Prostate gland (tissue), 2 donors: ENCODE measurements around the gene TCP11L1. TPM values are rescaled to one million over a fixed set of nuclear protein-coding genes. Genes with fewer than 3 reads are reported as not detected.
"Not testable (repeated sequence)": the region's sequence is repeated elsewhere in the genome, so short reads cannot be mapped to it uniquely, and the experiment has no call there.

Experiments used
- DNase-seq: peaks from one replicate; pipeline ENCODE4 v3.0.0-alpha.2; 2019; ENCODE audit warnings: low spot score
- H3K27ac ChIP-seq, 2 donors: fragments of 200-600 bp; sonication (generic); 2 replicates each; pipeline ENCODE4 v1.5.1; 2017 to 2019
- H3K27me3 ChIP-seq: fragments of 200-600 bp; sonication (generic); replicated peaks from 2 replicates; pipeline ENCODE4 v1.5.1; 2019; ENCODE audit not compliant: insufficient read depth
- H3K36me3 ChIP-seq, 2 donors: fragments of 200-600 bp; sonication (generic); 1 replicate in 1 of 2; 2 replicates in 1 of 2; pipeline versions ENCODE4 v1.5.1 to v1.8.1; 2017 to 2019
- H3K4me1 ChIP-seq: fragments of 200-600 bp; sonication (generic); replicated peaks from 2 replicates; pipeline ENCODE4 v1.5.1; 2019
- H3K4me3 ChIP-seq, 2 donors: fragments of 200-600 bp; sonication (generic); 2 replicates each; pipeline ENCODE4 v1.5.1; 2017 to 2019
- H3K9me3 ChIP-seq: fragments of 200-600 bp; sonication (generic); 2 replicates; pipeline ENCODE4 v1.5.1; 2017
- CTCF ChIP-seq, 4 experiments: fragments of 200-600 bp in 2 of 4; fragments of 450-650 bp in 2 of 4; sonication (generic) in 2 of 4; IDR thresholded peaks; 1 replicate in 3 of 4; 2 replicates in 1 of 4; pipeline ENCODE4 v1.5.1; 2016 to 2019; ENCODE audit warnings: antibody characterized with exemption in 4 of 4, mild to moderate bottlenecking in 2 of 4, moderate library complexity in 2 of 4
- POLR2A ChIP-seq: fragments of 450-650 bp; IDR thresholded peaks from one replicate; pipeline ENCODE4 v1.6.1; 2016; ENCODE audit warnings: antibody characterized with exemption, mild to moderate bottlenecking
- POLR2AphosphoS5 ChIP-seq: sonication (generic); formaldehyde crosslinking; IDR thresholded peaks from one replicate; pipeline ENCODE4 v1.6.1; 2017; ENCODE audit warnings: antibody characterized with exemption
- WGBS: methylation state at CpG from one replicate; pipeline ENCODE4 v1.1.5; 2018; 5-methylcytosine and 5-hydroxymethylcytosine counted together
- intact Hi-C: fragments of 100-400 bp; cut with DNase I; formaldehyde crosslinking; loops from one replicate; pipeline ENCODE4 v1.14.2; 2022
- total RNA-seq, 2 donors: library from RNA; depleted of rRNA; stranded (reverse); fragments of >200 nt; gene quantifications; one replicate each; pipeline ENCODE4 v1.1.0, GENCODE V29; 2016

TCP11L1 gene
- total RNA-seq, 2 donors from 2014 or later = 15.3 to 27.1 TPM

- no peak for DNase-seq
- intact Hi-C loops = no loop called here
- 64% methylated on average over 2 of the region's 2 CpGs for WGBS
- Histone ChIP-seq H3K27me3 (no peaks in the 10 kb centered on the region), H3K4me1 (no peaks in the 10 kb centered on the region), H3K36me3 (no peaks in the 10 kb centered on the region), H3K27ac (no peak overlapping the region), H3K4me3 (no peak overlapping the region), H3K9me3 (no peaks in the 10 kb centered on the region)
- TF ChIP-seq POLR2AphosphoS5 (no peak), POLR2A (no peak), CTCF (IDR thresholded peaks at IDR 0.05) (no peak)
These were observed 10.8 kb upstream of the TCP11L1 start for GRCh38 chr11:33028537-33028914.

GRCh38 chr11:33029218-33029617 is 10.2 kb upstream of the TCP11L1 start:
- WGBS = 92% methylated on average over 6 of the region's 6 CpGs
- H3K27me3 ChIP-seq, H3K36me3 ChIP-seq: not testable (repeated sequence)

GRCh38 chr11:33033493-33033892 is 5.9 kb upstream of the TCP11L1 start:
- intact Hi-C loops = loop anchor here (10.0 kb wide), 1 partner anchor 139 kb away; the partner anchor contains the start of gene QSER1
- Histone ChIP-seq H3K27me3 (no peaks in the 10 kb centered on the region), H3K27ac (no peak overlapping the region), H3K36me3 (no peaks in the 10 kb centered on the region), H3K4me3 (no peak overlapping the region), H3K9me3 (no peaks in the 10 kb centered on the region), H3K4me1 (no peaks in the 10 kb centered on the region)
- DNase-seq = no peak
- 76% methylated on average over 4 of the region's 4 CpGs for WGBS
- TF ChIP-seq POLR2AphosphoS5 (no peak), CTCF (IDR thresholded peaks at IDR 0.05) (no peak), POLR2A (no peak)

More at GRCh38 chr11:33029218-33029617, 10.2 kb upstream of the TCP11L1 start:
- intact Hi-C loops, DNase-seq, H3K9me3 ChIP-seq, H3K27ac ChIP-seq, H3K4me1 ChIP-seq, H3K4me3 ChIP-seq: not testable (repeated sequence)

- WGBS = 100% methylated on average over 1 of the region's 1 CpG
- H3K36me3 ChIP-seq = no peaks in the 10 kb centered on the region
- no peak for TF ChIP-seq CTCF (IDR thresholded peaks at IDR 0.05)
- TF ChIP-seq POLR2AphosphoS5 = no peak
- TF ChIP-seq POLR2A = no peak
- no peak for DNase-seq
- H3K4me1 ChIP-seq = no peaks in the 10 kb centered on the region
- H3K9me3 ChIP-seq = no peaks in the 10 kb centered on the region
- intact Hi-C loops = loop anchor here (10.0 kb wide), 1 partner anchor 140 kb away; the partner anchor contains the start of gene QSER1
- no peaks in the 10 kb centered on the region for H3K27me3 ChIP-seq
- no peak overlapping the region for H3K27ac ChIP-seq
- no peak overlapping the region for H3K4me3 ChIP-seq
These were observed 4.4 kb upstream of the TCP11L1 start for GRCh38 chr11:33035011-33035410.

GRCh38 chr11:33040033-33040861 is 875 bp downstream of the TCP11L1 start:
- Histone ChIP-seq H3K27me3 (no peaks in the 10 kb centered on the region), H3K27ac (peak overlapping the region; percentile 95 to 96), H3K4me3 (peak overlapping the region; percentile 91 to 92), H3K36me3 (no peaks in the 10 kb centered on the region), H3K9me3 (no peaks in the 10 kb centered on the region), H3K4me1 (no peaks in the 10 kb centered on the region)
- WGBS = 2% methylated on average over 30 of the region's 30 CpGs
- TF ChIP-seq POLR2A (no peak), CTCF (IDR thresholded peaks at IDR 0.05) (no peak), POLR2AphosphoS5 (no peak)
- intact Hi-C loops = no loop called here
- DNase-seq = no peak
